B cell (primary cell): Measurements from ENCODE around the gene HABP4. TPM values are rescaled to one million over a fixed set of nuclear protein-coding genes. Genes with fewer than 3 reads are reported as not detected.

Experiments used
- ATAC-seq: fragments of 200-7000 bp; cut with Tn5 transposase; one replicate; pipeline ENCODE4 v1.10.0; 2021; ENCODE audit warnings: low read depth, mild to moderate bottlenecking, moderate number of reproducible peaks, moderate library complexity
- CTCF ChIA-PET: fragments of 350-600 bp; sonication (Branson Sonifier 250); formaldehyde crosslinking; loops from one replicate; lab custom pipeline; 2021; ENCODE audit warnings: antibody characterized with exemption, inconsistent platforms; lab: Charles Lee
- POLR2A ChIA-PET: fragments of 350-600 bp; sonication (Branson Sonifier 250); formaldehyde crosslinking; loops from one replicate; lab custom pipeline; 2021; ENCODE audit warnings: antibody characterized with exemption; lab: Charles Lee
- DNase-seq: peaks from one replicate; pipeline ENCODE4 v3.0.0; 2013
- H2AFZ ChIP-seq: 2 replicates; pipeline ENCODE4 v1.6.1; 2012; ENCODE audit warnings: mild to moderate bottlenecking, low read depth, low read length; ENCODE audit not compliant: insufficient read depth, poor library complexity, severe bottlenecking
- H3K27ac ChIP-seq, 2 donors: 1 replicate in 1 of 2; 2 replicates in 1 of 2; pipeline ENCODE4 v1.5.1; 2012 to 2013; ENCODE audit warnings: low read length in 2 of 2, mild to moderate bottlenecking in 2 of 2, moderate library complexity in 1 of 2
- H3K27me3 ChIP-seq, 4 experiments: fragments of 200-600 bp in 1 of 4; sonication (generic) in 1 of 4; replicated peaks in 1 of 4; 1 replicate in 2 of 4; 2 replicates in 2 of 4; pipeline versions ENCODE4 v1.6.1 to v1.7.0; 2013 to 2016; ENCODE audit warnings: low read length in 3 of 4, mild to moderate bottlenecking in 2 of 4, mixed read lengths in 1 of 4, moderate library complexity in 1 of 4; ENCODE audit not compliant: insufficient read depth in 4 of 4, control insufficient read depth in 3 of 4; ENCODE audit errors: control extremely low read depth in 1 of 4
- H3K36me3 ChIP-seq, 2 experiments: replicated peaks in 1 of 2; 1 replicate in 1 of 2; 2 replicates in 1 of 2; pipeline versions ENCODE4 v1.6.1 to v1.7.1; 2013; ENCODE audit warnings: low read length in 1 of 2; ENCODE audit not compliant: insufficient read depth in 2 of 2, control insufficient read depth in 1 of 2; ENCODE audit errors: control extremely low read depth in 1 of 2, extremely low read depth in 1 of 2
- H3K4me1 ChIP-seq, 2 donors: fragments of 200-600 bp in 1 of 2; sonication (generic) in 1 of 2; 1 replicate in 1 of 2; 2 replicates in 1 of 2; pipeline versions ENCODE4 v1.5.1 to v1.6.1; 2013 to 2017; ENCODE audit warnings: low read length in 2 of 2; ENCODE audit not compliant: control insufficient read depth in 2 of 2, insufficient read depth in 2 of 2
- H3K4me2 ChIP-seq: replicated peaks from 2 replicates; pipeline ENCODE3; 2012; ENCODE audit warnings: mild to moderate bottlenecking, low read depth, low read length; ENCODE audit not compliant: poor library complexity, severe bottlenecking
- H3K4me3 ChIP-seq, 5 experiments: fragments of 200-600 bp in 1 of 5; sonication (generic) in 1 of 5; 1 replicate in 3 of 5; 2 replicates in 2 of 5; pipeline versions ENCODE4 v1.5.1 to v1.7.0; 2011 to 2016; ENCODE audit warnings: low read length in 4 of 5, mild to moderate bottlenecking in 4 of 5, low read depth in 2 of 5, control low read depth in 1 of 5, moderate library complexity in 1 of 5; ENCODE audit not compliant: insufficient read depth in 1 of 5; ENCODE audit errors: control extremely low read depth in 1 of 5, extremely low read depth in 1 of 5
- H3K79me2 ChIP-seq: fragments of 200-600 bp; sonication (generic); one replicate; pipeline ENCODE4 v1.6.0; 2016; ENCODE audit warnings: low read length; ENCODE audit not compliant: control insufficient read depth, insufficient read depth
- H3K9ac ChIP-seq: fragments of 200-600 bp; sonication (generic); 2 replicates; pipeline ENCODE4 v1.6.1; 2017; ENCODE audit warnings: mild to moderate bottlenecking, low read length, moderate library complexity
- H3K9me3 ChIP-seq, 3 donors: one replicate each; pipeline versions ENCODE4 v1.6.1 to v1.7.1; 2013; ENCODE audit warnings: low read length in 2 of 3; ENCODE audit not compliant: control insufficient read depth in 2 of 3, insufficient read depth in 1 of 3; ENCODE audit errors: control extremely low read depth in 1 of 3
- H4K20me1 ChIP-seq: 2 replicates; pipeline ENCODE4 v1.6.0; 2012; ENCODE audit warnings: mild to moderate bottlenecking, low read length; ENCODE audit not compliant: insufficient read depth, control insufficient read depth, poor library complexity, severe bottlenecking
- H3K27ac Mint-ChIP-seq: one replicate; pipeline ENCODE4 v1.8.0; 2021; ENCODE audit warnings: mixed read lengths
- H3K27me3 Mint-ChIP-seq: one replicate; pipeline ENCODE4 v1.8.0; 2021; ENCODE audit warnings: mixed read lengths
- H3K4me1 Mint-ChIP-seq: one replicate; pipeline ENCODE4 v1.8.0; 2021; ENCODE audit warnings: mixed read lengths
- H3K4me3 Mint-ChIP-seq: one replicate; pipeline ENCODE4 v1.8.0; 2021; ENCODE audit warnings: mixed read lengths
- H3K9me3 Mint-ChIP-seq: one replicate; pipeline ENCODE4 v1.8.0; 2022; ENCODE audit warnings: mixed read lengths; ENCODE audit not compliant: insufficient read depth
- EZH2 ChIP-seq: IDR thresholded peaks from 2 replicates; pipeline ENCODE4 v1.6.1; 2012; ENCODE audit warnings: borderline replicate concordance, low read depth, mild to moderate bottlenecking, moderate library complexity, low read length; ENCODE audit not compliant: insufficient read depth, poor library complexity, severe bottlenecking
- WGBS: methylation state at CpG from one replicate; pipeline ENCODE4 v1.1.5; 2013; ENCODE audit warnings: missing lambda C conversion rate; ENCODE audit not compliant: insufficient coverage; 5-methylcytosine and 5-hydroxymethylcytosine counted together
- intact Hi-C: fragments of 100-400 bp; cut with micrococcal nuclease; formaldehyde crosslinking; loops from one replicate; pipeline ENCODE4 v1.10.0; 2022
- polyA plus RNA-seq: library from polyadenylated mRNA; depleted of rRNA; stranded (reverse); fragments of >200 nt; gene quantifications from 2 replicates; pipeline ENCODE4 v1.2.3, GENCODE V29; 2012
- total RNA-seq, 2 donors: library from RNA; stranded (reverse); fragments of 120-200 nt in 1 of 2; gene quantifications; 1 replicate in 1 of 2; 2 replicates in 1 of 2; pipeline versions ENCODE4 v1.2.3 to v1.2.4, GENCODE V29; 2013 to 2022
- TF ChIP-seq, protein P1 (sequence below): fragments of 200-600 bp; IDR thresholded peaks from one replicate; pipeline ENCODE4 v1.8.0; 2022; ENCODE audit warnings: antibody characterized with exemption, mild to moderate bottlenecking

Gene HABP4
- total and polyA plus RNA-seq, 2 donors (not counting 1 experiment from before 2014, with no cell fraction given), result 3.3 to 15.0 TPM

DNA sequence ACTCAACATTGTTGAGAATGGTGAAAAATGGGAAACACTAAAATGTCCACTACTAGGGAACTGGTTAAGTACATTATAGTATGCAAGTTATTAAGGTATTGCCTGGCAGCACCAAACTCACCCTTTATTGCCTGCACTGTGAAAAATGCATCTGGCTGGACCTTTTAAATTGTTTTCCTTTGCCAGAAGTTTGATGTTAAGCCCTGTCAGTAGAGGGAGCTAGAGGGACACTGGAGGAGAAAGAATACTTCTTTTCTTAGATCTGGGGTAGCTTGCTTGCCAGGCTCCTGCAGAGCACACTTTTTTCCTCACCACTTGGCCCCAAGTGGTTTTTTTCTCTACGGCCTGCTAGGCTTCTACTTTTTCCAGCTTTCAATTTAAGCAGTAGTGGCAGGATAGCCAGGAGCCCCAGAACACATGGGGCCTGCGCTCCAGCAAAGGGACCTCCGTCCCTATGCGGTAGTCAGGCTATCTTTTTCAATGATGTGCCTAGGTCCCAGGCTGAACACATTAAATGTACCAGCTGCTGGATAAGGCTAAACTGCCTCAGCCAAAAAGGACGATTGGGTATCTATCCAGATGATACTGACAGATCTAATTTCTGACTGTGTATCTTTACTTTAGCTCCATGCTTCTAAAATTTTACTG, 8.0 kb upstream of the HABP4 start:
- Mint-ChIP-seq H3K9me3 (no peaks in the 10 kb centered on the region), H3K4me3 (no peak overlapping the region), H3K27me3 (no peaks in the 10 kb centered on the region), H3K4me1 (no peaks in the 10 kb centered on the region), H3K27ac (no peak overlapping the region)
- TF ChIP-seq EZH2, result no peak
- TF ChIP-seq, protein P1, sequence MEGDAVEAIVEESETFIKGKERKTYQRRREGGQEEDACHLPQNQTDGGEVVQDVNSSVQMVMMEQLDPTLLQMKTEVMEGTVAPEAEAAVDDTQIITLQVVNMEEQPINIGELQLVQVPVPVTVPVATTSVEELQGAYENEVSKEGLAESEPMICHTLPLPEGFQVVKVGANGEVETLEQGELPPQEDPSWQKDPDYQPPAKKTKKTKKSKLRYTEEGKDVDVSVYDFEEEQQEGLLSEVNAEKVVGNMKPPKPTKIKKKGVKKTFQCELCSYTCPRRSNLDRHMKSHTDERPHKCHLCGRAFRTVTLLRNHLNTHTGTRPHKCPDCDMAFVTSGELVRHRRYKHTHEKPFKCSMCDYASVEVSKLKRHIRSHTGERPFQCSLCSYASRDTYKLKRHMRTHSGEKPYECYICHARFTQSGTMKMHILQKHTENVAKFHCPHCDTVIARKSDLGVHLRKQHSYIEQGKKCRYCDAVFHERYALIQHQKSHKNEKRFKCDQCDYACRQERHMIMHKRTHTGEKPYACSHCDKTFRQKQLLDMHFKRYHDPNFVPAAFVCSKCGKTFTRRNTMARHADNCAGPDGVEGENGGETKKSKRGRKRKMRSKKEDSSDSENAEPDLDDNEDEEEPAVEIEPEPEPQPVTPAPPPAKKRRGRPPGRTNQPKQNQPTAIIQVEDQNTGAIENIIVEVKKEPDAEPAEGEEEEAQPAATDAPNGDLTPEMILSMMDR, result no peak
- no peaks in the 10 kb centered on the region for H4K20me1 ChIP-seq
- H3K27me3 ChIP-seq, result no peaks in the 10 kb centered on the region
- H3K9ac ChIP-seq, result no peak overlapping the region
- 96% methylated on average over 5 of the region's 5 CpGs for WGBS
- CTCF ChIA-PET, result interaction anchor here (0.7 to 1.3 kb wide), 2 partner anchors 10 to 225 kb away, joined by 3 to 4 read pairs; no protein-coding TSS in a partner anchor
- H3K79me2 ChIP-seq, result no peaks in the 10 kb centered on the region
- no peak overlapping the region for H3K4me3 ChIP-seq
- no peak for ATAC-seq
- no peak for DNase-seq
- no peak overlapping the region for H2AFZ ChIP-seq
- no peaks in the 10 kb centered on the region for H3K9me3 ChIP-seq
- H3K4me2 ChIP-seq, result no peak overlapping the region
- intact Hi-C loops, result loop anchor here (10.0 kb wide), 1 partner anchor 413 kb away; the partner anchor contains the start of gene ZNF782
- H3K36me3 ChIP-seq, result no peaks in the 10 kb centered on the region
- H3K4me1 ChIP-seq, result no peaks in the 10 kb centered on the region
- no peak overlapping the region for H3K27ac ChIP-seq
- POLR2A ChIA-PET, result no interaction called here

DNA sequence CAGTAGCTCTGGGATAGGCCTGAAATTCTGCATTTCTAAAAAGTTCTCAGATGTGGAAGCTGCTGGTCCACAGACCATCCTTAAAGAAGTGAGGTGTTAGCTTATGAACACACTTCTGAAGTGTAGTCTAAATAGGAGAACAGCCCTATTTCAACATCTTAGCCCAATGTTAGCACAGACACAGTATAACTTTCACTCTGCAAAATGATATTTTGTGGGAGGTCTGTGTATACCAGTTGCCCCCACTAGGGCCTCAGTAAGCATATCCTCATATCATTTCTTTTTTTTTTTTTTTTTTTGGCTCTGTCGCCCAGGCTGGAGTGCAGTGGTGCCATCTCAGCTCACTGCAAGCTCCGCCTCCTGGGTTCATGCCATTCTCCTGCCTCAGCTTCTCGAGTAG, 7.5 kb upstream of the HABP4 start:
- H3K27ac Mint-ChIP-seq, result no peak overlapping the region
- ATAC-seq, result no peak
- Histone ChIP-seq H3K4me3 (no peak overlapping the region), H3K9ac (no peak overlapping the region), H3K9me3 (no peaks in the 10 kb centered on the region), H3K27me3 (no peaks in the 10 kb centered on the region), H3K36me3 (no peaks in the 10 kb centered on the region), H2AFZ (no peak overlapping the region), H3K79me2 (no peaks in the 10 kb centered on the region), H3K4me2 (no peak overlapping the region), H3K27ac (no peak overlapping the region), H3K4me1 (no peaks in the 10 kb centered on the region), H4K20me1 (no peaks in the 10 kb centered on the region)
- no peak for TF ChIP-seq EZH2
- TF ChIP-seq, protein P1, result no peak
- WGBS, result no CpG with 5 or more reads among the region's 3 CpGs
- POLR2A ChIA-PET, result no interaction called here
- H3K4me3 Mint-ChIP-seq, result no peak overlapping the region
- H3K4me1 Mint-ChIP-seq, result no peaks in the 10 kb centered on the region
- intact Hi-C loops, result loop anchor here (10.0 kb wide), 1 partner anchor 412 kb away; the partner anchor contains the start of gene ZNF782
- no peak for DNase-seq
- CTCF ChIA-PET, result interaction anchor here (0.7 to 1.3 kb wide), 3 partner anchors 10 to 869 kb away, joined by 3 to 4 read pairs (median 4); no protein-coding TSS in a partner anchor
- H3K27me3 Mint-ChIP-seq, result no peaks in the 10 kb centered on the region
- no peaks in the 10 kb centered on the region for H3K9me3 Mint-ChIP-seq
